Amniotic epithelial cell (primary cell): ENCODE measurements around the gene PARS2.

Experiments
- DNase-seq: peaks from one replicate; pipeline ENCODE4 v3.0.0-alpha.2; 2010; ENCODE audit warnings: low read depth

PARS2 gene

GRCh38 chr1:54774820-54775498 lies 10.6 kb upstream of the PARS2 start:
- peak; percentile 45 for DNase-seq

GRCh38 chr1:54772951-54773350 lies 8.6 kb upstream of the PARS2 start:
- DNase-seq, result no peak

GRCh38 chr1:54768093-54768492 lies 3.8 kb upstream of the PARS2 start:
- peak; percentile 4 for DNase-seq

- DNase-seq, result no peak
Observed at GRCh38 chr1:54767526-54767925, 3.2 kb upstream of the PARS2 start.

- no peak for DNase-seq
Observed at GRCh38 chr1:54766726-54767125, 2.4 kb upstream of the PARS2 start.

GRCh38 chr1:54764922-54765561 lies 719 bp upstream of the PARS2 start:
- DNase-seq, result no peak

GRCh38 chr1:54763816-54764132 lies 549 bp downstream of the PARS2 start:
- no peak for DNase-seq

- DNase-seq, result no peak
Observed at GRCh38 chr1:54758678-54759348, 5.5 kb downstream of the PARS2 start.

- DNase-seq, result no peak
Observed at GRCh38 chr1:54757833-54758232, 6.5 kb downstream of the PARS2 start.

- DNase-seq, result no peak
Observed at GRCh38 chr1:54754486-54755285, 9.6 kb downstream of the PARS2 start.

- no peak for DNase-seq
Observed at GRCh38 chr1:54754045-54754444, 10.3 kb downstream of the PARS2 start.

GRCh38 chr1:54751426-54751825 lies 12.9 kb downstream of the PARS2 start:
- DNase-seq, result no peak

- no peak for DNase-seq
Observed at GRCh38 chr1:54750596-54750995, 13.7 kb downstream of the PARS2 start.

- DNase-seq, result no peak
Observed at GRCh38 chr1:54748094-54748835, 16.1 kb downstream of the PARS2 start.

GRCh38 chr1:54745864-54746263 lies 18.5 kb downstream of the PARS2 start:
- no peak for DNase-seq

- DNase-seq, result no peak
Observed at GRCh38 chr1:54745274-54745673, 19.0 kb downstream of the PARS2 start.

GRCh38 chr1:54744696-54745095 lies 19.6 kb downstream of the PARS2 start:
- DNase-seq, result no peak

- no peak for DNase-seq
Observed at GRCh38 chr1:54743416-54744226, 20.7 kb downstream of the PARS2 start.

- no peak for DNase-seq
Observed at GRCh38 chr1:54742282-54742681, 22.0 kb downstream of the PARS2 start.

- DNase-seq, result no peak
Observed at GRCh38 chr1:54741531-54741930, 22.8 kb downstream of the PARS2 start.

GRCh38 chr1:54738244-54738643 lies 26.1 kb downstream of the PARS2 start:
- DNase-seq, result peak; percentile 19
